Breast epithelium (tissue), 3 donors: ENCODE results near the gene MOG.

ENCODE experiments used
- POLR2AphosphoS5 ChIP-seq, 3 donors: sonication (generic); formaldehyde crosslinking; IDR thresholded peaks; one replicate each; pipeline ENCODE4 v1.6.1; 2017; ENCODE audit warnings: antibody characterized with exemption in 3 of 3
- TF ChIP-seq, protein P1 (sequence below), 3 donors: fragments of 450-650 bp; IDR thresholded peaks; one replicate each; pipeline ENCODE4 v1.5.1; 2016 to 2017; ENCODE audit warnings: antibody characterized with exemption in 3 of 3, mild to moderate bottlenecking in 3 of 3, moderate library complexity in 3 of 3

DNA sequence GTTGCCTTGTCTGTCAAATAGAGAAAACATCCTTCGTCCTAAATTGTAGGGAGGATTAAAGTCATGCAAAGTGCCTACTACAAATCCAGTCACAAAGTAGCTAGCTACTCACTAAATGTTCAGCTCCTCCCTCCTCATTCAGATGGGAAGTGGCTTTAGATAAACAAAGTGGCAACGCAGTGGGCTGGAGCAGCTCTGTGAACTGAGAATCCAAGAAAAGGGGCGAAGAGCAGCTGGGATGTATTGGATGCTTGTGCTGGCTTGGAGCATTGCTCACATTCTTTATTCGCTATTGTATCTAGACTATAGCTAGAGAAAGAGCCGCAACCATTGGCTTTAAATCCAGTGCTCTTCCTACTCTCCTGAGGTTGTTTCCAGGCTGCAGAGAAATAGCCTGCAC is 10.3 kb downstream of the MOG start:
- TF ChIP-seq, protein P1, sequence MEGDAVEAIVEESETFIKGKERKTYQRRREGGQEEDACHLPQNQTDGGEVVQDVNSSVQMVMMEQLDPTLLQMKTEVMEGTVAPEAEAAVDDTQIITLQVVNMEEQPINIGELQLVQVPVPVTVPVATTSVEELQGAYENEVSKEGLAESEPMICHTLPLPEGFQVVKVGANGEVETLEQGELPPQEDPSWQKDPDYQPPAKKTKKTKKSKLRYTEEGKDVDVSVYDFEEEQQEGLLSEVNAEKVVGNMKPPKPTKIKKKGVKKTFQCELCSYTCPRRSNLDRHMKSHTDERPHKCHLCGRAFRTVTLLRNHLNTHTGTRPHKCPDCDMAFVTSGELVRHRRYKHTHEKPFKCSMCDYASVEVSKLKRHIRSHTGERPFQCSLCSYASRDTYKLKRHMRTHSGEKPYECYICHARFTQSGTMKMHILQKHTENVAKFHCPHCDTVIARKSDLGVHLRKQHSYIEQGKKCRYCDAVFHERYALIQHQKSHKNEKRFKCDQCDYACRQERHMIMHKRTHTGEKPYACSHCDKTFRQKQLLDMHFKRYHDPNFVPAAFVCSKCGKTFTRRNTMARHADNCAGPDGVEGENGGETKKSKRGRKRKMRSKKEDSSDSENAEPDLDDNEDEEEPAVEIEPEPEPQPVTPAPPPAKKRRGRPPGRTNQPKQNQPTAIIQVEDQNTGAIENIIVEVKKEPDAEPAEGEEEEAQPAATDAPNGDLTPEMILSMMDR (IDR thresholded peaks at IDR 0.05), result no peak
- no peak for TF ChIP-seq POLR2AphosphoS5 (IDR thresholded peaks at IDR 0.05)
